Left lung (tissue), 10 donors: ENCODE results near the gene TMEM74B. TPM values are rescaled to one million over a fixed set of nuclear protein-coding genes. Genes with fewer than 3 reads are reported as not detected.

Experiments
- ATAC-seq: fragments of 200-7000 bp; cut with Tn5 transposase; one replicate; pipeline ENCODE4 v1.9.1; 2020; ENCODE audit warnings: moderate library complexity
- DNase-seq, 4 donors: peaks; one replicate each; pipeline ENCODE4 v3.0.0-alpha.2; 2013 to 2020
- H3K27ac ChIP-seq, 2 donors: fragments of 200-600 bp; sonication (generic) in 1 of 2; one replicate each; pipeline versions ENCODE4 v1.5.0 to v1.8.0; 2020 to 2021
- H3K27me3 ChIP-seq, 2 donors: fragments of 200-600 bp; sonication (generic) in 1 of 2; one replicate each; pipeline versions ENCODE4 v1.5.0 to v1.8.0; 2020 to 2021
- H3K36me3 ChIP-seq, 2 donors: fragments of 200-600 bp; sonication (generic) in 1 of 2; one replicate each; pipeline versions ENCODE4 v1.5.0 to v1.8.0; 2020 to 2021
- H3K4me1 ChIP-seq, 2 donors: fragments of 200-600 bp; one replicate each; pipeline ENCODE4 v1.8.0; 2021
- H3K4me3 ChIP-seq, 2 donors: fragments of 200-600 bp; sonication (generic) in 1 of 2; one replicate each; pipeline versions ENCODE4 v1.5.0 to v1.8.0; 2020 to 2021; ENCODE audit warnings: mild to moderate bottlenecking in 1 of 2
- H3K9me3 ChIP-seq, 2 donors: fragments of 200-600 bp; sonication (generic) in 1 of 2; one replicate each; pipeline versions ENCODE4 v1.5.0 to v1.8.0; 2020 to 2021
- intact Hi-C, 2 donors: fragments of 100-400 bp; cut with DNase I; formaldehyde crosslinking; loops; one replicate each; pipeline versions ENCODE4 v1.11.2 to v1.14.2; 2022
- polyA plus RNA-seq, 6 donors: library from polyadenylated mRNA; unstranded; fragments of 120-200 nt; gene quantifications; one replicate each; pipeline ENCODE4 v1.2.1, GENCODE V29; 2013; ENCODE audit not compliant: insufficient read length in 6 of 6
- total RNA-seq, 2 donors: library from RNA; stranded (reverse); fragmentation: NEBNext Ultra II Directional; extraction: Animal tissue kit (Norgen Biotek cat#: 25700); gene quantifications; one replicate each; pipeline ENCODE4 v1.2.1, GENCODE V29; 2021
- TF ChIP-seq, protein P1 (sequence below), 2 donors: fragments of 200-600 bp; sonication (generic) in 1 of 2; IDR thresholded peaks; one replicate each; pipeline versions ENCODE4 v1.5.0 to v1.8.0; 2021; ENCODE audit warnings: antibody characterized with exemption in 2 of 2
- donor health status: DM: no; HTN: yes; CAD: no.
- donor health status: DM: no; HTN: no; CAD: no.

The TMEM74B gene
- total and polyA plus RNA-seq, 8 donors = 4.0 to 16.3 (median 13.0) TPM

DNA sequence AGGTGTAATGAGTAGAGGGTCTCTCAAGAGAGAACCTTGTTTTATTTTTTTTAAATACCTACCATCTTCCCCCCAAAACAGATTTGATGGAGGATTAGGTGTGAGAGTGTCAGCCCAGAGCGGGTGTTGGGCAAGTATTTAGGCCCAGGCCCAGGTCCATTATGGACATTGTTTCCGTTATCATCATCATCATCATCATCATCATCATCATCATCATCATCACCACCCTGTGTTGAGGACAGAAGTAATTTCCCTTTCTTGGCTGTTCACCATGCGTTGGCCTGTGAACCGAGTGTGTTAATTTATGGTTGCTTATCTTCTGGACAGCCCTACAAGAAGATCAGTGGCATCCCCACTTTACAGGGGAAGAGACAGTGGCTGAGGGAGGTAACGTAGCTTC lies 37.8 kb downstream of the TMEM74B start:
- Histone ChIP-seq H3K9me3 (no peaks in the 10 kb centered on the region), H3K27ac (no peak overlapping the region), H3K36me3 (peaks cover 0 to 66% of the 10 kb centered on the region in 2 donors), H3K27me3 (no peaks in the 10 kb centered on the region), H3K4me1 (no peaks in the 10 kb centered on the region), H3K4me3 (no peak overlapping the region)
- DNase-seq (no peak), ATAC-seq (no peak)
- TF ChIP-seq, protein P1, sequence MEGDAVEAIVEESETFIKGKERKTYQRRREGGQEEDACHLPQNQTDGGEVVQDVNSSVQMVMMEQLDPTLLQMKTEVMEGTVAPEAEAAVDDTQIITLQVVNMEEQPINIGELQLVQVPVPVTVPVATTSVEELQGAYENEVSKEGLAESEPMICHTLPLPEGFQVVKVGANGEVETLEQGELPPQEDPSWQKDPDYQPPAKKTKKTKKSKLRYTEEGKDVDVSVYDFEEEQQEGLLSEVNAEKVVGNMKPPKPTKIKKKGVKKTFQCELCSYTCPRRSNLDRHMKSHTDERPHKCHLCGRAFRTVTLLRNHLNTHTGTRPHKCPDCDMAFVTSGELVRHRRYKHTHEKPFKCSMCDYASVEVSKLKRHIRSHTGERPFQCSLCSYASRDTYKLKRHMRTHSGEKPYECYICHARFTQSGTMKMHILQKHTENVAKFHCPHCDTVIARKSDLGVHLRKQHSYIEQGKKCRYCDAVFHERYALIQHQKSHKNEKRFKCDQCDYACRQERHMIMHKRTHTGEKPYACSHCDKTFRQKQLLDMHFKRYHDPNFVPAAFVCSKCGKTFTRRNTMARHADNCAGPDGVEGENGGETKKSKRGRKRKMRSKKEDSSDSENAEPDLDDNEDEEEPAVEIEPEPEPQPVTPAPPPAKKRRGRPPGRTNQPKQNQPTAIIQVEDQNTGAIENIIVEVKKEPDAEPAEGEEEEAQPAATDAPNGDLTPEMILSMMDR (IDR thresholded peaks at IDR 0.05) = no peak
- intact Hi-C loops = no loop called here

DNA sequence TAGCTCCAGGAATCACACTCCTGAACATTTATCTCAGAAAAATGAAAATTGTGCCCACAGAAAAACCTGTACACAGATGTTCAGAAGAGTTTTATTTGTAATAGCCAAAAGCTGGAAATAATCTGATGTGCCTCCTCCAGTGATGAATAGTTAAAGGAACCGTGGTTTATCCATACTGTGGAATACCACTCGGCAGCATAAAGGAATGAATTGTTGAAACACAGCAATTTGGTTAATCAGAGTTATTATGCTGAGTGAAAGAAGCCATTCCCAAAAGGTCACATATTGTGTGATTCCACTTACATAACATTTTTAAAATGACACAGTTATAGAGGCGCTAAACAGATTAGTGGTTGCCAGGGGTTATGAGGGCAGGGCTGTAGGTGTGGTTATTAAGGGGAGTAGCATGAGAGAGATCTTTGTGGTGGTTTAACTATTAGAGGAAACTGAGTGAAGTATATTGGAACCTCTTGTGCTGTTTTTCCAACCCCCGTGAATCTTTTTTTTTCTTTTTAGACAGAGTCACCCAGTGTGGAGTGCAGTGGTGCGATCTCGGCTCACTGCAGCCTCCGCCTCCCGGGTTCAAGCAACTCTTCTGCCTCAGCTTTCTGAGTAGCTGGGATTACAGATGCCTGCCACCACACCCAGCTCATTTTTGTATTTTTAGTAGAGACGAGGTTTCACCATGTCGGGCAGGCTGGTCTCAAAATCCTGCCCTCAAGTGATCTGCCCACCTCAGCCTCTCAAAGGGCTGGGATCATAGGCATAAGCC lies 40.2 kb downstream of the TMEM74B start:
- Histone ChIP-seq H3K36me3 (peaks cover 0 to 79% of the 10 kb centered on the region in 2 donors), H3K4me1 (no peaks in the 10 kb centered on the region), H3K27ac (no peak overlapping the region), H3K27me3 (no peaks in the 10 kb centered on the region), H3K4me3 (no peak overlapping the region), H3K9me3 (no peaks in the 10 kb centered on the region)
- intact Hi-C loops = no loop called here
- TF ChIP-seq, protein P1 (IDR thresholded peaks at IDR 0.05) = no peak
- no peak for ATAC-seq
- DNase-seq = no peak

DNA sequence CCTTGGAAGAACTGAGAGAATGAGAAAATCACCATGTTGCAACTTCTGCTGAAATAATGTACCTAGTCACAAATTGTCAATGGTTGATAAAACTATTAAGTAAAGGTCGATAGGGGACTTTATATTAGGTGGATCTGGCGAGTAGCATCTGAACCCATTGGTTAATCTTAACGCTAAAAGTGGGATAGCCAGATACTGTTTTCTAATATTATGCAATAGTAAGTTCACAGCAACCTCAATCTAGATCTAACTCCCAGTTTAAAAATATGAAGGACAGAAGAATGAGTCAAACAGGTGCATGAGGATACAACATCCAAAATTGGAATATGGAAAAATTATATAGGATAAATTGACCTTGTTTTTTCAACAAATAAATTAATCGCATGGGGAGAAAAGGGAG lies 47.5 kb downstream of the TMEM74B start:
- Histone ChIP-seq H3K9me3 (no peaks in the 10 kb centered on the region), H3K27me3 (no peaks in the 10 kb centered on the region), H3K4me1 (no peaks in the 10 kb centered on the region), H3K27ac (no peak overlapping the region), H3K4me3 (no peak overlapping the region), H3K36me3 (peaks cover 0 to 85% of the 10 kb centered on the region in 2 donors)
- intact Hi-C loops = no loop called here
- no peak for DNase-seq
- no peak for ATAC-seq
- TF ChIP-seq, protein P1 (IDR thresholded peaks at IDR 0.05) = no peak

DNA sequence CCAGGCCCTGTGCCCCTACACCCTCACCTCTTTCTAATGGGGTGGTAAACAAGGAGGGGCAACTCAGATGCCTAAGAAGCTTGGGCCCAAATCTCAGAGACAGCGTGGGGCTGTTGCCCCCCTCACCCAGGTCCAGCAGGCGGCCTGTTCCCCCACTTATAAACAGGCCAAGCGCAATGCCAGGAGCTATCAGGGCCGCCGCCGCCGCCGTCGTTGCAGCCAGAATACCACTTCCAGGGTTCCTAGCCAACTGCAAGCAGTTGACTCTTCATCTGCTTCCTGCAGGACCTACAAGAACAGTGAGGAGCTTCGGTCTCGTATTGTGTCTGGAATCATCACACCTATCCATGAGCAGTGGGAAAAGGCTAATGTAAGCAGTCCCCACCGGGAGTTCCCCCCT lies 49.9 kb downstream of the TMEM74B start:
- Histone ChIP-seq H3K27me3 (no peaks in the 10 kb centered on the region), H3K4me3 (no peak overlapping the region), H3K27ac (no peak overlapping the region), H3K9me3 (no peaks in the 10 kb centered on the region), H3K36me3 (peaks cover 0 to 87% of the 10 kb centered on the region in 2 donors), H3K4me1 (peaks cover 8 to 19% of the 10 kb centered on the region in 2 donors)
- DNase-seq (no peak), ATAC-seq (no peak)
- TF ChIP-seq, protein P1 (IDR thresholded peaks at IDR 0.05) = no peak
- intact Hi-C loops = no loop called here

DNA sequence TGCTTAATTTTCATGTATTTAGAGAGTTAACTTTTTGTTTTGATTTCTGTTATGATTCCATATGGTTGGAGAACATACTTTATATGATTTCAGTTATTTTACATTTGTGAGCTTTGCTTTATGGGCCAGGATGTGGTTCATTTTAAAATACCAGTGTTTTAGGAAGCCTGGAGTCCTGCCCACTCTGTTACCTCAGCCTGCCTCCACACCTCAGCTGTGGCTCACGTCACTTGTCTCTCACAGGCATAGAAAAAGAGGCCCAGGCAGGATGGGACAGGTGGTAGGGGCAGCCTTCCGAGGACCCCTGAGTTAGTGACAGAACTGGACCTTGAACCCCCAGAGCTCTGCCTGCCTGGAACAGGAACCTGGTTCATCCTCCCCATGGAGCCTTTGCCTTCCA lies 50.4 kb downstream of the TMEM74B start:
- TF ChIP-seq, protein P1 (IDR thresholded peaks at IDR 0.05) = no peak
- intact Hi-C loops = no loop called here
- no peak for DNase-seq
- H3K27ac ChIP-seq = no peak overlapping the region
- no peaks in the 10 kb centered on the region for H3K27me3 ChIP-seq
- no peaks in the 10 kb centered on the region for H3K9me3 ChIP-seq
- peaks cover 0 to 85% of the 10 kb centered on the region in 2 donors for H3K36me3 ChIP-seq
- ATAC-seq = no peak
- peaks cover 8 to 19% of the 10 kb centered on the region in 2 donors for H3K4me1 ChIP-seq
- H3K4me3 ChIP-seq = no peak overlapping the region
